H1 (cell line): ENCODE measurements around the gene KPNA4.
A peak's percentile ranks its signal among the peaks of the same experiment; 100 is the strongest.

Source experiments
- BRCA1 ChIP-seq: IDR thresholded peaks from 2 replicates; pipeline ENCODE4 v1.6.1; 2012; ENCODE audit warnings: low read depth, low read length, improper control_type of control experiment
- CEBPB ChIP-seq: IDR thresholded peaks from 2 replicates; pipeline ENCODE4 v1.6.1; 2012; ENCODE audit warnings: low read depth, low read length
- CHD2 ChIP-seq: IDR thresholded peaks from 2 replicates; pipeline ENCODE4 v1.6.1; 2012; ENCODE audit warnings: low read length, improper control_type of control experiment
- EZH2 ChIP-seq: fragments of 200-600 bp; sonication (generic); IDR thresholded peaks from 2 replicates; pipeline ENCODE4 v1.7.1; 2012; ENCODE audit warnings: low read depth, mild to moderate bottlenecking, moderate library complexity, low read length, inconsistent platforms; ENCODE audit not compliant: severe bottlenecking
- HDAC2 ChIP-seq, 2 experiments: fragments of 300-600 bp in 1 of 2; sonication (generic) in 1 of 2; IDR thresholded peaks; 2 replicates each; pipeline ENCODE4 v1.6.1; 2011 to 2012; ENCODE audit warnings: low read depth in 2 of 2, low read length in 2 of 2, mild to moderate bottlenecking in 2 of 2, moderate library complexity in 2 of 2, borderline replicate concordance in 1 of 2, inconsistent platforms in 1 of 2
- KDM1A ChIP-seq: fragments of 200-600, 300-600 bp; sonication (generic); IDR thresholded peaks from 2 replicates; pipeline ENCODE4 v1.7.1; 2016; ENCODE audit warnings: mild to moderate bottlenecking, low read length, borderline replicate concordance
- POLR2A ChIP-seq, 2 experiments: IDR thresholded peaks; 1 replicate in 1 of 2; 2 replicates in 1 of 2; pipeline ENCODE4 v1.6.1; 2011; ENCODE audit warnings: low read depth in 2 of 2, low read length in 2 of 2, mild to moderate bottlenecking in 2 of 2; ENCODE audit errors: control extremely low read depth in 1 of 2
- RAD21 ChIP-seq, 2 experiments: IDR thresholded peaks in 1 of 2; conservative IDR thresholded peaks in 1 of 2; 2 replicates each; pipeline ENCODE4 v1.6.1; 2011; ENCODE audit warnings: low read depth in 2 of 2, low read length in 2 of 2, improper control_type of control experiment in 1 of 2, inconsistent platforms in 1 of 2, mild to moderate bottlenecking in 1 of 2, moderate library complexity in 1 of 2
- RXRA ChIP-seq: IDR thresholded peaks from 2 replicates; pipeline ENCODE4 v1.6.1; 2011; ENCODE audit warnings: low read depth, mild to moderate bottlenecking, low read length, moderate library complexity; ENCODE audit not compliant: insufficient read depth
- TBP ChIP-seq: IDR thresholded peaks from 2 replicates; pipeline ENCODE4 v1.6.1; 2011; ENCODE audit warnings: low read depth, low read length, improper control_type of control experiment
- TCF12 ChIP-seq: IDR thresholded peaks from 2 replicates; pipeline ENCODE4 v1.6.1; 2011; ENCODE audit warnings: low read depth, mild to moderate bottlenecking, low read length
- YY1 ChIP-seq: IDR thresholded peaks from 2 replicates; pipeline ENCODE4 v1.6.1; 2011; ENCODE audit warnings: low read depth, mild to moderate bottlenecking, low read length
- TF ChIP-seq, protein P1 (sequence below), 3 experiments: IDR thresholded peaks; 1 replicate in 2 of 3; 2 replicates in 1 of 3; pipeline versions ENCODE4 v1.5.1 to v1.6.1; 2011; ENCODE audit warnings: low read length in 3 of 3, mild to moderate bottlenecking in 3 of 3, inconsistent platforms in 2 of 3, low read depth in 1 of 3, moderate library complexity in 1 of 3; ENCODE audit not compliant: insufficient read depth in 1 of 3; ENCODE audit errors: control extremely low read depth in 1 of 3
- TF ChIP-seq, protein P2 (sequence below): IDR thresholded peaks from 2 replicates; pipeline ENCODE4 v1.6.1; 2011; ENCODE audit warnings: low read depth, mild to moderate bottlenecking, low read length; ENCODE audit not compliant: insufficient read depth

DNA sequence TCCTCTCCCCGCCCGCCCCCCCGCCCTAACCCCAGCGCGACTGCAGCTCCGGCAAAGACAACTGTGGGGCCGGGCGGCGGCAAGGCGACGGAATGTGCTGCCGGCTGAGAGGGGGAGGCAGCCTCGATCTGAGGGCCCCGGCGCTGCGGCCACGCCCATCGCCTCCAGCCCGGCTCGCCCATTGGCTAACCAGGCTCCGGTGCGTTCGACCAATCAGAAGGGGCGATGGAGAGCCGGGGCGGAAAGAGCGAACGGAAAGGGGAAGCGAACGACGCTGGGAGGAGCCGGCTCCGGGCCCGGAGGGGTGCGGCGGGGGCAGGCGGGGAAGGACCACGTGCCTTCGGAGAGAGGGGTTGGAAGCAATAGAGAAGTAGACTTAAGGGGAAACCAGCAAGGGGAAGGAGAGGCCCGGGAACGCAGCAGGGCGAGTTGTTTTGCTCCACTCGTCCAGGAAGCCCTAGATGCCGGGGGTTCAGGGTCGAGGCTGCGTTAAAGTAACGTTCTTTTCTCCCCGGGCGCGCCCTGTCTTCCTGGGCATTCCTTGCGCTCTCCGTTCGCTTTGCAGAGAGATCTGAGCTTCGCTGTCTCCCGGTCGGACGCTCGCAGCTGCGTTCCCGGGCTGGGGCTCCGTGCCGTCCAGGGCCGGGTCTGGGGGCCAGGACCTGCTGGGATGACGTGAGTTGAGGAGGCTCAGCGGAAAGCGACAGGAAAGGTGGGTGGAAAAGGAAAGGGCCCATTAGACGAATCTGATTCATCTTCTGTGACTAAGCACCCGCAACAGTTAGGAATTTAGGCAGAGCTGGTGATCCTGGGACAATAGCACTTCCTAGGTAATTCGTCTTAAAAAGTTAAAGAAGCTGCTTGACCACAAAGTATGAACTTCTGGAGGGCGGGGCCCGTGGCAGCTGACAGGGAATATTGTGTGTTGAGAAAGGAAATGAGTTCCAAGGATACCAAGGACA is at the start of gene KPNA4:
- TF ChIP-seq, protein P1, sequence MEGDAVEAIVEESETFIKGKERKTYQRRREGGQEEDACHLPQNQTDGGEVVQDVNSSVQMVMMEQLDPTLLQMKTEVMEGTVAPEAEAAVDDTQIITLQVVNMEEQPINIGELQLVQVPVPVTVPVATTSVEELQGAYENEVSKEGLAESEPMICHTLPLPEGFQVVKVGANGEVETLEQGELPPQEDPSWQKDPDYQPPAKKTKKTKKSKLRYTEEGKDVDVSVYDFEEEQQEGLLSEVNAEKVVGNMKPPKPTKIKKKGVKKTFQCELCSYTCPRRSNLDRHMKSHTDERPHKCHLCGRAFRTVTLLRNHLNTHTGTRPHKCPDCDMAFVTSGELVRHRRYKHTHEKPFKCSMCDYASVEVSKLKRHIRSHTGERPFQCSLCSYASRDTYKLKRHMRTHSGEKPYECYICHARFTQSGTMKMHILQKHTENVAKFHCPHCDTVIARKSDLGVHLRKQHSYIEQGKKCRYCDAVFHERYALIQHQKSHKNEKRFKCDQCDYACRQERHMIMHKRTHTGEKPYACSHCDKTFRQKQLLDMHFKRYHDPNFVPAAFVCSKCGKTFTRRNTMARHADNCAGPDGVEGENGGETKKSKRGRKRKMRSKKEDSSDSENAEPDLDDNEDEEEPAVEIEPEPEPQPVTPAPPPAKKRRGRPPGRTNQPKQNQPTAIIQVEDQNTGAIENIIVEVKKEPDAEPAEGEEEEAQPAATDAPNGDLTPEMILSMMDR (IDR thresholded peaks at IDR 0.05; ENCODE audit: control extremely low read depth in 1 of 3, insufficient read depth in 1 of 3, low read depth in 1 of 3, low read length in 3 of 3) = no peak
- no peak for TF ChIP-seq RXRA
- TF ChIP-seq KDM1A = no peak; the same call in 1 of the 2 replicates
- no peak for TF ChIP-seq EZH2
- TF ChIP-seq TBP = peak; percentile 79
- peak; percentile 51 for TF ChIP-seq CHD2
- TF ChIP-seq BRCA1 = no peak
- TF ChIP-seq RAD21 (IDR thresholded peaks at IDR 0.05 in 1 of 2, conservative IDR thresholded peaks at IDR 0.05 in 1 of 2; ENCODE audit: low read depth in 2 of 2, low read length in 2 of 2) = no peak; a peak in 1 of 4 replicates
- no peak for TF ChIP-seq HDAC2 (IDR thresholded peaks at IDR 0.05; ENCODE audit: borderline replicate concordance in 1 of 2, low read depth in 2 of 2, low read length in 2 of 2)
- TF ChIP-seq, protein P2, sequence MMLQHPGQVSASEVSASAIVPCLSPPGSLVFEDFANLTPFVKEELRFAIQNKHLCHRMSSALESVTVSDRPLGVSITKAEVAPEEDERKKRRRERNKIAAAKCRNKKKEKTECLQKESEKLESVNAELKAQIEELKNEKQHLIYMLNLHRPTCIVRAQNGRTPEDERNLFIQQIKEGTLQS = no peak
- peak; percentile 81 to 84 for TF ChIP-seq POLR2A (IDR thresholded peaks at IDR 0.05; ENCODE audit: control extremely low read depth in 1 of 2, low read depth in 2 of 2, low read length in 2 of 2)
- TF ChIP-seq YY1 = no peak
- no peak for TF ChIP-seq TCF12
- no peak for TF ChIP-seq CEBPB
